Iris pigment epithelial cell (primary cell): ENCODE results near the gene NID2.

Experiments
- DNase-seq: peaks from one replicate; pipeline ENCODE4 v3.0.0-alpha.2; 2011; ENCODE audit warnings: low read depth

Gene NID2

DNA sequence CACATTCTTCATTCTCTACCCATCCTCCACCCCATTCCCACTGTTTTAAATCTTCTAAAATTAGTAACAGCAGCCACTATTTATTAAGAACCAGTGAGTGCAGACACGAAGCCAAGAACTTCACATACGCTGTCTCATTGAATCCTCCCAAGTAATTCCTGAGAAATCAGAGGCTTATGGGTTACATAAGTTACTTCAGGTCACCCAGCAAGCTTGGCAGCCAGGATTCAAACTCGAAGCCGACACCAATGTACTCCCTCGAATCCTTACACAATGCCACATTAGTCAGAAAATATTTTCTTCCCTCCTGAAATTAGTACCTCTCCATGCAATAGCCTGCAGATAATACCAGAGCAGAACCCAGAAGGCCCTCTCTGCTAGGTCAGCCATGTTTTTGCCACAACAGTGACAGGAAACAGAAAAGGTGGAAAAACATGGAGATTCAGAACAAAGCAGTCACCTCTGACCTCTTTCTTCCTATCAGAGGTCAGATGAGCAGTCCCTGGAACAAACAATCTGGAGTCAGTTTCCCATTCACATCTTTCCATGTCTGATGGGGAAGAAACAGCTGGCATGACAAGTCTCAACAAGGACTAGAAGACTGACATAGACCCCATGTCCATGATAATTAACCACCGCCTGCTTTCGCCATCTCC is 16.4 kb downstream of the NID2 start:
- DNase-seq, result peak; percentile 87

DNA sequence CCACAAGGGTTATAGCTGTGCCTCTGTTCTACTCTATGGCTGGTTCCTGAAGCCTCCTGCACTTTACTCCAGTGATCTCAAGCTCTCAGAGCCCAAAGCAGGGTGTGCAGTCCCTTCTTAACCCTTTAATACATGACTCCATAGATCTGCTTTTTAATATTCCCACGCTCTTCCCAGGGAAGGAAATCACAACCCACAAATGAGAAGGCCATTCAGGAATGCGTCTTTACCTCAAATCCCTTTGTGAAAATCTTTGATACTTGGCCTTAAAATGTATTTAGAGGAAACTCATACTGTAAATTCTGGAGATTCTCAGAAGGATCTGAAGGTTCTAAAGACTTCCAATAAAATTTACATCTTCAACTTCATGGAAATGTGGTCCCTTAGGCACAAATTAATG is 17.0 kb downstream of the NID2 start:
- peak; percentile 77 for DNase-seq

DNA sequence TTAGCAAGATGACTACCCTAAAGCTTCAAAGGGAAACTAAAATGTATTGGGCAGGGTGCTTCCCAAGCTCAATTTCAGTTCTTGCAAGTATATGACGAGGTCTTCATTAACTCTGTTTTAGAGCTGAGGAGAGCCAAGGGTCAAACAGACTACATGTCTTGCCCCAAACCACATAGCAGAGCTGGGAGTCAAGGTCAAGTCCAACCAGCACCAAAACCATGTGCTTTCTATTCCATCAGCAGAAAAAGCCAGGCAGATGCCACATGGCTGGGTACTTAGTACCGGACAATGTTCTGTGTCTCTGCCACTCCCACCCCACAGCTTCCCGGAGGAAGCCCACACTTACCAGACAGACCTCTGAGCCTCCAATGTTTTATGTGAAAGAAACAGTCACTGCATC is 17.6 kb downstream of the NID2 start:
- no peak for DNase-seq

DNA sequence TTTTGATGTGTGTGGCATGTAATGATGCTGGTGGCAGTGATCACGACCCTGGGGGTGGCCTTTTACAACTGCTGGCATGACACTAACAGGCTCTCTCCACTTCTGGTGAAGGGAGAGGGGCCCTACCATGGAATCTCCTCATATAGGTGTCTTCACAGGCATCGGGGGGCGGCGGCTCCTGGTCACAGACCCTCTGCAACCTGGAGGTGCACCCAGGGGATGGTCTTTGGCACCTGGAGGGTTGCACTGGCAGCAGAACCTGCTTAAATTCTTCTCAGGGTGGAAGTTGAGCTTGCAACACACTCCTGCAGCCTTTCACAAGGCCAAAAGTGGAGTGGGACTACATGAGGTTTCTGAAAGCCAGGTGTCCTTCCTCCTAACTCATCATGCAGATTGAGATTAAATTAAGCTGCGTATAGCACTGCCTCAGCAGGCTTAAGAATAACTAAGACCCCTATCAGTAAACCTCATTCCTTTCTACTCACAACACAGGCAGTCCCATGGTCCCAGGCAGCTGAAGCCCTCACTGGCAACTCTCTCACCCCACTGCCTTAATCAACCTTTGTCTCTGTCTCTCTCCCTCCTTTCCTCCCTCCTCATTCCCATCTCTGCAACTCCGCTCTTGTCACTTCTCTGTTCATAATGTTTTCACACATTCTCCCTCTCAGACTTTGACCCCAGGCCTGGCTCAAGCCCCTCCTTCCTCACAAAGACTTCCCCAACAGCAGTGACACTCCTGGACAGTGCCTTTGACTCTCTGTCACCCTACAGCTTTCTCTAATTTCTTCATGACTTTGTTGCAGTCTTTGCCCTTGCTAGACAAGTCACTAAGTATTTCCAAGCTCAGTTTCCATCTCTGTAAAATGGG is 18.9 kb downstream of the NID2 start:
- DNase-seq, result no peak

DNA sequence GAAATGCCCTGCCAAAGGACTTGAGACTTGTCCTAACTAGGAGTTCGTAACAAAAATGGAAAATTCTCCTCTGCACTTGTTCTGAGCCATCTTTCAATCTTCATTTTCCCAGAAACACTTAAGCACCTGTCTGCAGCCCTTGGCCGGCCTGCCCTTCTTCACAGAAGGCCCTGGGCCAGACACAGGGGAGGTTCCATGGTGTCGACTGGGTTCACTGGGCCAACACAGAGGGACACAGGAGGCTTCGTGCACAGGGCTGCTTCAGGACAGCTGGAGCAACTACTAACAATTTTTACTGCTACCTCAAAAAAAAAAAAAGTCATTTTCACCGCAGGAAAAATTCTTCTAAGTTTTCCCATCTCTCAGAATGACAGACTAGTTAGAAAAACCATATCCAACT is 19.6 kb downstream of the NID2 start:
- no peak for DNase-seq

DNA sequence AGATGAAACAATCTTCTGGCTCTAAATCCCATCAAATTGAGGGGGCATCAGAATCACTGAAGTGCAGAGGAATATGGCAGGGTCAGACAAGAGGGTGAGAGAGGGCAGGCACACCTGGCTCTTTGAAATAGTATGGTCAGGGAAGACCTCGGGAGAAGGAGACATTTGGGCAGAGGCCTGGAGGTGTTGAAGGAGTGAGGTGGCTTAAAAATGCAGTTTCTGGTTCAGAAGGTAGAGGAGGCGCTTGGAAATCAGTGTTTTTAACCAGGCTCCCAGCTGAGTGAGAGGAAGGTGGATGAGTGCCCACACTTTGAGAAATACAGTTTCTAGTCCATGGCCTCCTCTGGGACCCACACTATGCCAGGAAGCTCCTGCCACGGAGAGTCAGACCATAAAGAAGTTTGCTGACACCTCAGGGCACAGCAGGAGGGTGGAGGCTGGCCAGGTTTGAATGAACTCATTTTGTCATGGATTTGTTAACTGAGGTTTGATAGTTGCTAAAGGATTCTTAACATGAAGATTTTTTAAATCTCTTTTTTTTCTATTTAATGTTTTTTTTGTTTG is 20.1 kb downstream of the NID2 start:
- DNase-seq, result no peak

DNA sequence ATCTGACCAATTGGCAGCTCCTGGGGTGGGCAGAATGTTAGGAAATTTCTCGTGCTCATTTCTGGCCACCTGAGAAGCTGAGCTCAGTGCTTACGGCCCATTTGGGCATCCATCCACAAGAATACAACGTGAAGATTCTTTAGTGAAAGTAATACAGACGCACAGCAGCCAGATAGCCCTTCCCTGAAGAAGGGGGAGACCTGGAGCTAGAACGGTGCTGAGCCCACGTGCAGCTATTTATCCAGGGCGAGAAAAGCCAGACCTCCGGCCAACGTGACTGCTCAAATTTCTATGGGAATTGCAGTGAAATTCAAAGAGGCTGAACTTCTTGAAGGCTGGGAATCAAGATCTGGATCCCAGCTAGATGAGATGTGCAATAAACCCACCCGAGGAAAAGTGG is 20.7 kb downstream of the NID2 start:
- no peak for DNase-seq

DNA sequence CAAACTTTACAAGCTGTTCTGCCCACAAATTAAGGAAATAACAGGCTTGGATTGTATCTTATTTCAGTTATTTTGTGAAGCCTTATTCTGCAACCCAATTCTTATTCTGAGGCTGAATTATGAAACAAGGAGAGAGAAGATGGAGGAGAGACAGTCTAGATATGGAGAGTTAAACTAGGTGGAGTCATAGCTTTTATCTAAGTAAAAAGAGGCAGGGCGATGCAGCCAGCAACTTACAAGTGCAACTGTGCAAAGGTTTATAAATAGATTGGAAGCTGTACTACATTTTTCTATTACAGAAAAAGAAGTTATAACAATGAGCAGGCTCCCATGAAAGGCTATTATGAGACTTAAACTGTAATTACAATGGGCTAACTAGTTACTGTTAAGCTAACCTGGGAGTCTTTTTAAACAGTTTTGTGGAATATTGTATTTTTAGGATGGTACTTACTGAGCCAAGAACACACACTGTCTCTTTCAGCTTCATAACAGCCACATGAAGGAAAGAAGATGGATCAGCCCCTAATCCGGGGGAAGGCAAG is 22.4 kb downstream of the NID2 start:
- DNase-seq, result no peak

DNA sequence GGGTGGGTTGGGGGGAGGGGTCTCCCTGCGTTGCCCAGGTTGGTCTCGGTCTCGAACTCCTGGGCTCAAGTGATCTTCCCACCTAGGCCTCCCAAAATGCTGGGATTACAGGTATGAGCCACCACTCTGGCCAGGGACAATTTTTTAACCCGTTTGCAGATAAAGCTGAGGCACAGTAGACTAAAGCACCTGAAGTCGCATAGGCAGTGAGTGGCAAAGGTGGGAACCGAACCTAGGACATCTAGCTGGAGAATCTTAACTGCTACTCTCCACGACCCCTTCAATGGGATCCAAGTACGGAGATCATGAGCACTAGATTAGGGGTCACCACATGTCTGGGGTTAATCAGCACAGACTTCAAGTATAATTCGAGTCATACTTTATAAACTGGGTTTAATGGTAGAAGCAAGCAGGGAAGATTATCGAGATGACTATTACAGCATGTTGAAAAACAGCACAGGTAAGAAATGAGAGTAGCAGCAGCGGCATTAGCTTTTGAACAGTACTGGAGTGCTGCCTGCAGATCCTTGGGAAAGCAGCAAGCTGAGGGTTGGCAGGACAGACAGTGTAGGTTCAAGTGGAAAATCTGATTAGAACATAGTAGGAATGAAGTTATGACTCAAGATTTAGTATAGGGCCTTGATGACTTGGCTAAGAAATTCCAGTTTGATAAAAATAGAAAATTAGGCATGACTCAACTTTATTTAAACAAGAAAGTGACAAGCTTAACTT is 23.9 kb downstream of the NID2 start:
- peak; percentile 94 for DNase-seq

DNA sequence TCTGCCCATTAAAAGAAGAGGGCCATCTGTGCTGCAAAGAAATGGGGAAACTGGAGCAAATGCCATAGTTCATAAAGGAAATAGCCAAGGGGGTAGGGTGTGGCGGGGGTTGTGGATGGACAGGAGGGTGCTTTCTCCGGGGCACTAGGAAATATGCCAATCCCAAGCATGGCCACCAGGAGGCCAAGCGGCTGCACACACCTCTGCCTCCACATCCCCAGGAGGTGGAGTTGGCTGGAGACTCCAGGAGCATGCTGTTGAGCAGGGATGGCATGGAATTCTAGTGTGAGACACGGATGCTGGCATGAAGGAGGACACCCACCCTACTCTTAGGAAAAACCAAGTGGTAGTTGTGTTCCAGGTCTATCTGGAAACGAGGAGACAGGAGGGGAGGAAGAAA is 25.2 kb downstream of the NID2 start:
- DNase-seq, result no peak

DNA sequence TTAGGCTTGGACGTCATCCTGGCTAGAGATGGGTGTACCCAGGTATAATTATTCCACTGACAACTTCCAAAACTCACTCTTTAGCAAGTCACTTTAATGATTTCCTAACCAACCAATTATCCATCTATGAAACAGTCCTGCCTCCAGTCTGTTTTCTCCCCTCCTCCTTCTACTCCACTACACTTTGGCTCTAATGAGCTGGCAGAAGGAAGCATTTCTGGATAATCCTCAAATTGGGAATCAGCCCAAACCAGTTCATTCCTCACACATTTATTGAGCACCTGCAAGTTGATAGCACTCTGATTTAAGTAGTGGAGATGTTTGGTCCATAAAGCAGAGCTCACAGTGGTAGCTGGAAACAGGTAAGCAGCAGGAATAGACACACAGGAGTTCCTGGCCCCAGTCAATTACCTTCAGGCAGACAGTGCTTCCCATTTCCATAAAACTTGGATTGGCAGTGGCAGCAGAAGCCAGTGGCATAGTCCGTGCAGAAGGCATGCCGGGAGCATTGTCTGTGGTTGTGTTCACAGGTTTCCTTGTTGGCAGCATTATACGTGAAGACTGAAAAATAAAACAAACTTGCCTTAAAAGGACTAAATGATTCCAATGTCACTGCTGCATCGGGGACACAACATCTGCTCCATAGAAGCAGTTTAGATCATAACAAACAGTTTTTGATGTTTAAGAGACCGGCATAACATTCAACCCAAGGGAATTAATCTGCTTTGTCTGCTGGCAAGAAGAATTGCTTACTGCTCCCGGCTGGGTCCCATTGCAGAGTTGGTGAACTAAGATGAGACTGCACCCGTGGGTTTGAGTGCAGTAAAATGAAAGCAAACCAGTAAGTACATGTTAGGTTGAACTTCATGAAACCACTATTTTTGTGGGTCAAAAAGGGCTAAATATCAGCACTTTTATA is 26.2 kb downstream of the NID2 start:
- DNase-seq, result no peak

DNA sequence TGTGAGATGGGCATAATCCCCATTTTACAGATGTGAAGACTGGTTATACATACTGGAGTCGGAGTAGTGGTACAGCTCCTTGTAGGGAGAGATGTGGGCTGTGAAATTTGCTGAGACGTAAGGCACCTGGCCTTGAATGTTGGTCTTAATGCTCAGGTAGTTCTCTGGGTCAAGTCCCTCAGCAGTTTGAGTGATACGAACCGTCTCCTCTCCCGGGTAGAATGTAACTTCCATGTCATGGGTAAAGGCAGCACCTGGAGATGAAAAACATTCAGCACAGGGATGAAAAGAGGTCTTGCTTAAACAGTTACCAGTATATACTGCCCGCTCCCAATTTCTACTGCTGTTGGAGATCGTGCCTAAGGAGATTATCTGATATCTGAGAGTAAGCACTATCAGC is 28.3 kb downstream of the NID2 start:
- DNase-seq, result no peak

DNA sequence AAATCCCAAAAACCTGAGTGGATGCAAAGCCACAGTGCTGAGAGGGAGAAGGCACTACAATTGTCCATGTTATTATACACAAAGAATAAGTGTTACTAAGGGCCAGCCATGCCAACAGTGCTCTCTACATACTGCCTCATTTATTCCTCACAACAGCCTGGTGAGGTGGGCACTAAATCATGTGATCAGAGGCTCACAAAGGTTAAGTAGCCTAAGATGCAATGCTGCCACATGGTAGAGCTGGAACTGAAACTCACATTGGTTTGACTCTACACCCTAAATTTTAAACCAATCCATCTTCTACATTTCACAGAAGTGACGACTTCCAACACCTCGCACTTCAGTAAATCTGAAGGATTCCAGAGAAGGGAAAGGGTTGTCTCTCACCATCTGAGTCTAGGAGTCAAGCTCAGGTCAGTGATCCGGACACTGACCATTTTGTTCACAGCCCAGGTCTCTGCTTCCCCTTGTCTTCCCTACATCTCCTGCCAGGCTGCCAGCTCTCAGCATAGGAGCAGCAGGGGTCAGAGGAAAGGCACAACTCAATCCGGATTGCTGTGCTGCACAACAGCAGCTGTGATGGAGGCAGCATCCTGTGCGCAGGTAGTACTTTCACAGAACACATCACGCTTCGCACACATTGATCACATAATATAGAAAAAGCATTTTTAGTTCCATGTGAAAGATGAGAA is 29.6 kb downstream of the NID2 start:
- no peak for DNase-seq

DNA sequence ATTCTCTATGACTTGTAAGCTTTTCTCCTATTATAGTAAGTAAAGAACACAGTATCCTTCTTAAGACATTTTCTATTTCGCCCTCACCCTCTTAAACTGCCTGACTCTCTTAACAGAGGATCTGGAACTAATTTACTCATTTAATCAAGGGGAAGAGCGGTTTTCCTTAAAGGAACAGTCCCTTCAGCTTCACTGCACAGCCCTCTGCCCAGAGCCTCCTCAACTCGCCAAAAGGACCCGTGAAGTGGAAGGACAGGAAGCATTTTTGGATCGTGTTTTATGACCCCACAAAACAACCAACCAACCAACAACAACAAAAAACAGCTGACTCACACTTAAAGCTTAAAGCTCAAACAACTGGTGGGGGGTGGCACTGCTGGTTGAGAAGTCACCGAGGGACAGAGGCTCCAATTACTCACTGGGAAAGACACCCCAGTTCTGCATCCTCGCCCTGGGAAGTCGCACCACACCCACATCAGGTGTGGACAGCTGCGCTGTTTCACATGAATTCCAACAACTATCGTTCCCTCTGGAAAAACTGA is 35.7 kb downstream of the NID2 start:
- peak; percentile 67 for DNase-seq

DNA sequence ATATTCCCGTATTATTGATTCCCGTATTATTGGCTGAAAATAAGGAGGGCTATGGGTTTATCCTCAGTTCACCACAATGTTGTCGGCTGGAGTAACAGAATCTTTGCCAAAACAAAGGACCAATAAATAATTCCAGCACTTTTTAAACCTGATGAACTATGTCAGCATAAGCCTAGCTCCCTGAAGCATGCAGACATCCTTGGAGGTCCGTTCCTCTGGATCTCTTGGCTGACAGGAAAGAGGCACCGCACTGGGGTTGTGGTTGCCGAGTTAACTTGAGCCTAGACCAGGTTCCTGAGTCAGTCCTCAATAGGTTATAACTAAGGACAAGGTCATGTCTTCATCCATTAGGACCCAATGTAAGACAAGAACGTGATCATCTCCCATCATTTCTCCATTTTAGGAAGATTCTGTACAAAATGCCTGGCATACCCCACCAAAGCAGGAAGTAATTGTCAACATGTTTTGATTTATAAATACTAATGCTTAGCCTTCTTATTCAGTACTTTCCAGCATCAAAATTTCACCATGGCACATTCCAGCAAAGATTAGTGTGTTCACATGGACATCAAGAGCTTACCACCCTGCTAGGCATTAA is 36.6 kb downstream of the NID2 start:
- peak; percentile 76 for DNase-seq

DNA sequence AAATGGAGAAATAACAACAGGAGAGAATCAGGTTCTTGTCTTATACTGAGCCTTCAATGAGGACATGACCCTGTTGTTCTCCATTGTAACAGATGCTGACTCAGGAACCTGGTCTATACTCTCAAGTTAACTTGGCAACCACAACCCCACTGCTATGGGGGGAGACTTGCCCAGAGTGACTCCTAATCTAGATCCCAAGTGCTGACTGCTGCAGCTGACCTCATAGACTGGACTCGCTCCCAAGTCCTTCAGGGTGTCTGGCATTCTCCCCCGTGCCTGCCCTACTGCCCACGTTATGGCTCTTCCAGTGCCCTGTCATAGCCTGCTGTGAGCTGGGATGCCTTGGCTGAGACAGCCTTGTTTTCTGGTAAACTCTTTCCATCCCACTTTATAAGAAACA is 37.1 kb downstream of the NID2 start:
- DNase-seq, result peak; percentile 96

DNA sequence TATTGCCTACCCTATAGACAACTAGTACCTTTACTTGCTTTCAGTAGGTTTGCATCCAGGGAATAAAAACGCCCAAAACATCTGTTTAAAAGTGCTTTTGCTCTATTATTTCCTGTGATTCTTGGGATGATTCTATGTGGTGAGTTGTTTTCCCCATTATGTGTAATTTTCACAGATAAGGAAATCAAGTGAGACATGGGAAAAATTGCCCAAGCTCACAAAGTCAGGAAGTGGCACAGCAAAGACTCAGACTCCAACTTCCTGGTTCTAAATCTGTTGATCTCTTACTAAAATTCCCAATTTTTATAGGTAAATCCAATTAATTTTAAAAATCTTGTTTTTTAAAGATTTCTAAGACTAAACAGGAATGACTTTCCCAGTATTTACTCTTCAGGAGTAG is 39.0 kb downstream of the NID2 start:
- no peak for DNase-seq

DNA sequence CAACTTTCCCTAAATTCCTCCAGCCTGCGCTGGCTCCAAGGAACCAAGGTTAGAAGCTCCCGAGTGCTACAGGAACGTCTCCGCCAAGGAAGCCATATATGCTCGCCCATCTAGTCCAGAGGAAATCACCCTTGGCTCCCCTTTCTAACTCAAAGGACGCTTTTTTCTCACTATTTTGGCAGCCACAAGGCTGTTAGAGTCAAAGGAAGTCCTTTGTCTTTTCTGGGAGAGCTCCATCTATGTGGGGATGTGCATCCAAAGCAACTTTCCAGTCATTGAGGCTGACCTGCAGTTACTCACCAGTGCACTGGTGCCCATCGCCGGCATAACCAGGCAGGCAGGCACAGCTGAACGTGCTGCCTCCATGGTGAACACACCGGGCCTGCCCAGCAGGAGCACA is 42.0 kb downstream of the NID2 start:
- no peak for DNase-seq

DNA sequence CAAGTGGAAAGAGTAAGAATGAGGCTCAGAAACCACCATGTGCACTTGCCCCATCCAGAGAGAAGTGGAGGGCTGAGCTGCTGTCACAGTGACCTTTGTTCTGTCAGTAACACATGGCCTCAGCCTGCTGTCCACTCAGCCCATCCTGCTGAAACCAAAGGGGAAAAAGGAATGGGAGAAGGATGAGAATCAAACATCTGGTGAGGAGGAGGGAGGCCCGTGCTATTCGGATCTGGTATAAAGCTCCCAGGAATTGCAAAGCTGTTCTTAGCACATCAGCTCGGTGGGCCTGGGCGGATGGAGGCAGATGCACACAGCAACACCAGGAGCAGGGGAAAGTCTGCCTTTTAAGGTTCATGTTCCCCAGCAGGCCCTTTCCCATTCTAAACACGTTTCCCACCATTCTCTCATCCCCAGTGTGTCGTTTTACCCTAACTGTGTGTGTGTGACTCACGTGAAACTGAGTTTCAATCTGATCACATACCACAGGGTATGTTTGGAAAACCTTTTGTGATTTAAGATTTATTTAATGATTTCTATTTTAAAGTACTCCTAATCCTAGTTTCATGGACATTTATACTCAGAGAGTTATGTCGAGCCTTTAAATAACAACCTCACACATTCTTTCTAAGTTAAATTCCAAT is 42.7 kb downstream of the NID2 start:
- no peak for DNase-seq
